ENCODE results near the gene ADH5. TPM values are rescaled to one million over a fixed set of nuclear protein-coding genes. Genes with fewer than 3 reads are reported as not detected.

Gene ADH5
- total and polyA plus RNA-seq, 9 of the 15 experiments (the other 6 are each of a cell fraction or from before 2014, with no cell fraction given), result 115 to 310 (median 200) TPM

GRCh38 chr4:99088481-99089365 lies at the start of gene ADH5 (continued):
- no peak for TF ChIP-seq PHF21A (IDR thresholded peaks at IDR 0.05; ENCODE audit: borderline replicate concordance, low read depth)
- no peak for TF ChIP-seq NCOA2 (IDR thresholded peaks at IDR 0.05; ENCODE audit: partially characterized antibody in 2 of 2)
- no peak for TF ChIP-seq ARID1B (IDR thresholded peaks at IDR 0.05)
- TF ChIP-seq ZNF124 (CRISPR knock-in tag; IDR thresholded peaks at IDR 0.05), result no peak
- TF ChIP-seq, protein P1, sequence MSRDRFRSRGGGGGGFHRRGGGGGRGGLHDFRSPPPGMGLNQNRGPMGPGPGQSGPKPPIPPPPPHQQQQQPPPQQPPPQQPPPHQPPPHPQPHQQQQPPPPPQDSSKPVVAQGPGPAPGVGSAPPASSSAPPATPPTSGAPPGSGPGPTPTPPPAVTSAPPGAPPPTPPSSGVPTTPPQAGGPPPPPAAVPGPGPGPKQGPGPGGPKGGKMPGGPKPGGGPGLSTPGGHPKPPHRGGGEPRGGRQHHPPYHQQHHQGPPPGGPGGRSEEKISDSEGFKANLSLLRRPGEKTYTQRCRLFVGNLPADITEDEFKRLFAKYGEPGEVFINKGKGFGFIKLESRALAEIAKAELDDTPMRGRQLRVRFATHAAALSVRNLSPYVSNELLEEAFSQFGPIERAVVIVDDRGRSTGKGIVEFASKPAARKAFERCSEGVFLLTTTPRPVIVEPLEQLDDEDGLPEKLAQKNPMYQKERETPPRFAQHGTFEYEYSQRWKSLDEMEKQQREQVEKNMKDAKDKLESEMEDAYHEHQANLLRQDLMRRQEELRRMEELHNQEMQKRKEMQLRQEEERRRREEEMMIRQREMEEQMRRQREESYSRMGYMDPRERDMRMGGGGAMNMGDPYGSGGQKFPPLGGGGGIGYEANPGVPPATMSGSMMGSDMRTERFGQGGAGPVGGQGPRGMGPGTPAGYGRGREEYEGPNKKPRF (IDR thresholded peaks at IDR 0.05; ENCODE audit: low read depth, low read length), result no peak
- no peak for TF ChIP-seq POLR3G (IDR thresholded peaks at IDR 0.05; ENCODE audit: extremely low read depth, insufficient read length, insufficient replicate concordance)
- TF ChIP-seq, protein P2, sequence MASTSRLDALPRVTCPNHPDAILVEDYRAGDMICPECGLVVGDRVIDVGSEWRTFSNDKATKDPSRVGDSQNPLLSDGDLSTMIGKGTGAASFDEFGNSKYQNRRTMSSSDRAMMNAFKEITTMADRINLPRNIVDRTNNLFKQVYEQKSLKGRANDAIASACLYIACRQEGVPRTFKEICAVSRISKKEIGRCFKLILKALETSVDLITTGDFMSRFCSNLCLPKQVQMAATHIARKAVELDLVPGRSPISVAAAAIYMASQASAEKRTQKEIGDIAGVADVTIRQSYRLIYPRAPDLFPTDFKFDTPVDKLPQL (IDR thresholded peaks at IDR 0.05; ENCODE audit: extremely low read depth, insufficient read length), result no peak
- TF ChIP-seq, protein P3, sequence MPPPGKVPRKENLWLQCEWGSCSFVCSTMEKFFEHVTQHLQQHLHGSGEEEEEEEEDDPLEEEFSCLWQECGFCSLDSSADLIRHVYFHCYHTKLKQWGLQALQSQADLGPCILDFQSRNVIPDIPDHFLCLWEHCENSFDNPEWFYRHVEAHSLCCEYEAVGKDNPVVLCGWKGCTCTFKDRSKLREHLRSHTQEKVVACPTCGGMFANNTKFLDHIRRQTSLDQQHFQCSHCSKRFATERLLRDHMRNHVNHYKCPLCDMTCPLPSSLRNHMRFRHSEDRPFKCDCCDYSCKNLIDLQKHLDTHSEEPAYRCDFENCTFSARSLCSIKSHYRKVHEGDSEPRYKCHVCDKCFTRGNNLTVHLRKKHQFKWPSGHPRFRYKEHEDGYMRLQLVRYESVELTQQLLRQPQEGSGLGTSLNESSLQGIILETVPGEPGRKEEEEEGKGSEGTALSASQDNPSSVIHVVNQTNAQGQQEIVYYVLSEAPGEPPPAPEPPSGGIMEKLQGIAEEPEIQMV (tag; conservative IDR thresholded peaks at IDR 0.05; ENCODE audit: low read depth), result no peak
- TF ChIP-seq, protein P4, sequence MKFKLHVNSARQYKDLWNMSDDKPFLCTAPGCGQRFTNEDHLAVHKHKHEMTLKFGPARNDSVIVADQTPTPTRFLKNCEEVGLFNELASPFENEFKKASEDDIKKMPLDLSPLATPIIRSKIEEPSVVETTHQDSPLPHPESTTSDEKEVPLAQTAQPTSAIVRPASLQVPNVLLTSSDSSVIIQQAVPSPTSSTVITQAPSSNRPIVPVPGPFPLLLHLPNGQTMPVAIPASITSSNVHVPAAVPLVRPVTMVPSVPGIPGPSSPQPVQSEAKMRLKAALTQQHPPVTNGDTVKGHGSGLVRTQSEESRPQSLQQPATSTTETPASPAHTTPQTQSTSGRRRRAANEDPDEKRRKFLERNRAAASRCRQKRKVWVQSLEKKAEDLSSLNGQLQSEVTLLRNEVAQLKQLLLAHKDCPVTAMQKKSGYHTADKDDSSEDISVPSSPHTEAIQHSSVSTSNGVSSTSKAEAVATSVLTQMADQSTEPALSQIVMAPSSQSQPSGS (CRISPR knock-in tag; IDR thresholded peaks at IDR 0.05), result no peak
- TF ChIP-seq ZNF24 (IDR thresholded peaks at IDR 0.05), result no peak
- TF ChIP-seq SAP30 (IDR thresholded peaks at IDR 0.05; ENCODE audit: borderline replicate concordance, insufficient read depth, low read depth, low read length, poor library complexity, severe bottlenecking), result peak; percentile 46
- TF ChIP-seq ZBTB26 (CRISPR knock-in tag; IDR thresholded peaks at IDR 0.05), result no peak
- no peak for TF ChIP-seq ILF3 (IDR thresholded peaks at IDR 0.05; ENCODE audit: borderline replicate concordance)
- no peak for TF ChIP-seq TSC22D4 (tag; IDR thresholded peaks at IDR 0.05)
- no peak for TF ChIP-seq IRF2 (CRISPR knock-in tag; IDR thresholded peaks at IDR 0.05)
- TF ChIP-seq JUNB (CRISPR knock-in tag; conservative IDR thresholded peaks at IDR 0.05), result no peak
- TF ChIP-seq ZSCAN29 (IDR thresholded peaks at IDR 0.05), result 0 out of 2 replicates have a peak, but pooled peaks have one; percentile 32
- peak; percentile 88 for TF ChIP-seq TBP (optimal IDR thresholded peaks at IDR 0.05; ENCODE audit: low read depth, low read length)
- no peak for TF ChIP-seq MCM3 (IDR thresholded peaks at IDR 0.05)
- peak; percentile 89 for TF ChIP-seq POLR2G (IDR thresholded peaks at IDR 0.05; ENCODE audit: low read depth, low read length)
- TF ChIP-seq ZNF165 (CRISPR knock-in tag; IDR thresholded peaks at IDR 0.05; ENCODE audit: borderline replicate concordance), result no peak
